ENCODE measurements around the gene ARHGAP1.

ARHGAP1 gene

DNA sequence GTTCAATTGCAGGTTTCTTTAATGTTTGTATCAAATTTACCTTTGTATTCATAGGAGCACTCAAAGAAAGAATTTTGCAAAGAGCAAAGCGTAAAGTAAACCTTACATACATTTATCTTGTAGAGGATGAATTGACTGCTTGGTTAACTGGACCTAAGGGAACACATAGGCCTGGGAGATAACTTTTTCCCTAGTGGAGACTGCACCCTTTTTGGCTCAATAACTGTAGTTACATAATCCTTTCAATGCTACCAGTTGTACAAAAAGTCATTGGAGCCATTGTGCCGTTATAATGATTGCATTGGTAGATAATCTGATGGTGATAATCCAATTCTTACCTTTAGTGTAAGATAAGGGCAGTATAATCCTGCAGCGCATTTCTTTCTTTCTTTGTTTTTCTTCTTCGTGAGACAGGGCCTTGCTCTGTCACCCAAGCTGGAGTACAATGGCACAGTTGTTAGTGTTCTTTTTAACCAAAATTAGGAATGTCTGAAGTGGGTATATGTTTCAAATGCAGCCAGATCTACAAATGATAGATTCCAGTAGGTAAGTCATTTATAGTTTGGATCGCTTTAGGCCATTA lies 64.8 kb downstream of the ARHGAP1 start:
- DNase-seq: no peak

DNA sequence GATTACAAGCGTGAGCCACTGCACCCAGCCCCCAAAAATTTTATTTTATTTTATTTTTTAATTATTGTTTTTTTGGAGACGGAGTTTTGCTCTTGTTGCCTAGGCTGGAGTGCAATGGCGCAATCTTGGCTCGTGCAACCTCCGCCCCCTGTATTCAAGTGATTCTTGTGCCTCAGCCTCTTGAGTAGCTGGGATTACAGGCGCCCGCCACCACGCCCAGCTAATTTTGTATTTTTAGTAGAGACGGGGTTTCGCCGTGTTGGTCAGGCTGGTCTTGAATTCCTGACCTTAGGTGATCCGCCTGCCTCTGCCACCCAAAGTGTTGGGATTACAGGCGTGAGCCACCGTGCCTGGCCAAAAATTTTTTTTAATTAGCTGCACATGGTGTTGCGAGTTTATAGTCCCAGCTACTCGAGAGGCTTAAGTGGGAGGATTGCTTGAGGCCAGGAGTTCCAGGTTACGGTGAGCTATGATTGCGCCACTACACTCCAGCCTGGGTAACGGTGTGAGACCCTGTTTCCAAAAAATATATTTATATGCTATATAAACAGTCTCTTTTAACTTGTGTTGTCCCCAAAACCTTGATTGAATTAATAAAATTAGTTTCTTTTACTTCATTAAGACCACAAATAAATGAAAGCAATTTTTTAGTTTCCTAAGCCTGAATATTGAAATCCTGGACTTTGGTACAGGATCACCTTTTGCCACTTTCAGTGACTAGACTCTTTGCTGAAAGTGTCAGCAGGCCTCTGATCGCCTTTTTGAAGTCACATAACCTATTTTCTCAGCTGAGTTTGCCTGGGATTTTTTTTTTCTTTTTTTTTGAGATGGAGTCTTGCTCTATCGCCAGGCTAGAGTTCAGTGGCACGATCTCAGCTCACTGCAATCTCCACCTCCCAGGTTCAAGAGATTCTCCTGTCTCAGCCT lies 66.9 kb downstream of the ARHGAP1 start:
- DNase-seq: no peak

DNA sequence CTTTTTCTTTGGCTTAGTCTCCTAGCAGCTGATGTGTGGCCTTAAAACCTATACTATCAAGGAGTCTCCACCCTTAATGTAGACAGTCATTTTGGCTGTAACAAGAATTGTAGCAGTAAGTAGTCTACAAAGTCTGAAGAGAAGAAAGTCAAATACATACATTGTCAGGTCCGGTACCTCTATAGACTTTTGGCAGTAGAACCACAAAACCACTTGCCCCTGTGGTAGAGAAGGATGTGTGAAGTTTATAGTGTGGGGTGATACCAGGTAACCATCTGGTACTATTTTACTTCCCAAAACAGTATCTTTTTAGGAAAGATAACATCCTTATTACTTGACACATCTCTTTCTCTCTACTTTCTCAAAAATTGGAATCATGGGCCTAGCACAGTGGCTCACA lies 67.9 kb downstream of the ARHGAP1 start:
- no peak for DNase-seq

DNA sequence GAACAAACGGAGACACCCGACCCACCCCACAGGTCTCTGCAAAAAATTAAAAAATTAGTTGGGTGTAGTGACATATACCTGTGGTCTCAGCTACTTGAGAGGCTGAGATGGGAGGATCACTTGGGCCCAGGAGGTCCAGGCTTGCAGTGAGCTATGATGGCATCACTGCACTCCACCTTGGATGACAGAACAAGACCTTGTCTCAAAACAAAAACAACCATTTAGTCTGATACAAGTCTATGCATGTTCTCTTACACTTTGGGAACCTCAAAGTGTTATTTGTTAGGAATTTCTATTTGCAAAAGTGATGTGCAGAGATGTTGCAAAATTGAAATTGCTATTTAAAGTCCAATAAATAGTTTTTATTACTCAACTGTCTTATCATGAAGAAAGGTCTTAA lies 68.7 kb downstream of the ARHGAP1 start:
- DNase-seq: no peak

DNA sequence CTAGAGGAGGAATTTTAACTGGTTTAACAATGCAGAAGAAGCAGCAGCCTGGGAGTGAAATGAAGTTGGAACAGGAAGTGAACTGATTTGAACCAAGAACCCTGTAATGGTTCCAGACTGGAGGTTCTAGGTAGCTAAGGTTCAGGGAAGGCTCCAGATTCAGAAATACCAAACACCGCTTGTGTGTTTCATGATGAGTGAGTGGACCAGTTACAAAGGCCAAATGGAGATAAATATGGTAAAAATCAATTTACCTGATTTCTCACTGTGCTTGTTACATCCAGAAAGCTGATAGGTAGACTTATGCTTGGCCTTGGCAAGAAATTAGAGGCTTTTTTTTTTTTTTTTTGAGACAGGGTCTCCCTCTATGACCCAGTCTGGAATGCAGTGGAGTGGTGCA lies 70.2 kb downstream of the ARHGAP1 start:
- no peak for DNase-seq

DNA sequence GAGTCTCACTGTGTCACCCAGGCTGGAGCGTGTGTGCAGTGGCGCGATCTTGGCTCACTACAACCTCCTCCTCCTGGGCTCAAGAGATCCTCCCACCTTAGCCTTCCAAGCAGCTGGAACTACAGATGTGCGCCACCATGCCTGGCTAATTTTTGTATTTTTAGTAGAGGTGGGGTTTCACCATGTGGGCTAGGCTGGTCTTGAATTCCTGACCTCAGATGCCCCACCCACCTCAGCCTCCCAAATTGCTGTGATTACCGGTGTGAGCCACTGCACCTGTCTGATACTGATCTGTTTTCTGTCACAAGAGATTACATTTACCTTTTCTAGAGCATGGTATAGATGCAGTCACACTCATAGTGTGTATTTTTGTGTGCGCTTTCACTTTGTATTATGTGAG lies 71.5 kb downstream of the ARHGAP1 start:
- DNase-seq: no peak
